GM21737 (cell line): ENCODE data around the gene PTPRN2.

ENCODE experiments used
- ATAC-seq: cut with Tn5 transposase; IDR thresholded peaks from one replicate; pipeline ENCODE4 v1.9.1; 2021; ENCODE audit warnings: mild to moderate bottlenecking, moderate library complexity; ENCODE audit not compliant: unreplicated experiment

The PTPRN2 gene

DNA sequence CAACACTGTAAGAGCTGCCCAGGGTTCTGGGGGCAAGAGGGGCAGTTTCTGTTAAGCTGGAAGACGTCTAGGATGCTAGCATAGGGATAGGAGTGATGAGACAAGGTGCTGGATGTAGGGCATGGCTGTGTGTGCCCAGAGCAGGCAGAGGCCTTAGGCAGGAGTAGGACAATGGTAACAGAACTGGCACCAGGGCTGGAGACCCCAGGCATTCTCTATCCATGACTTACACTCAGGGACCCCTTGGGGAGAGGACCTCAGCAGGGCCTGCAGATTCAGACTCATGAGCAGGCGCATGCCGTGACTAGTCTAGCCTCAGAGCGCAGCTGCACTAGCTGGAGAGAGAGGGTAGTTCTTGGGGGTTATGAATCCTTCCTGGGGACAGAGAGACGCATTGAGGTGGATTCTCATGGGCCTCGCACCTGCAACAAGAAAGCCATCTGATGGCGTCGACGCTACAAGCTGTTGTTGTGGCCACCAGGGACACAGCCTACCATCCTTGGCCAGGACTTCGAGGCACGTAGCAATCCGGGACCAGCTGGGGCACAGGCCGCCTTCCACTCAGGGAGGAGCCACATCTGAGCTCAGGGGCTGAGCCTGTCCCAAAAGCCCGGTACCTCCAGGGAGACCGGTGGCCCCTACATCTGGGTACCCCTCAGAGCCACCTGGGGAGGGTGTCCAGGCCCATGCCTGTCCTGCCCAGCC lies 474.1 kb downstream of the PTPRN2 start:
- ATAC-seq, result no peak

DNA sequence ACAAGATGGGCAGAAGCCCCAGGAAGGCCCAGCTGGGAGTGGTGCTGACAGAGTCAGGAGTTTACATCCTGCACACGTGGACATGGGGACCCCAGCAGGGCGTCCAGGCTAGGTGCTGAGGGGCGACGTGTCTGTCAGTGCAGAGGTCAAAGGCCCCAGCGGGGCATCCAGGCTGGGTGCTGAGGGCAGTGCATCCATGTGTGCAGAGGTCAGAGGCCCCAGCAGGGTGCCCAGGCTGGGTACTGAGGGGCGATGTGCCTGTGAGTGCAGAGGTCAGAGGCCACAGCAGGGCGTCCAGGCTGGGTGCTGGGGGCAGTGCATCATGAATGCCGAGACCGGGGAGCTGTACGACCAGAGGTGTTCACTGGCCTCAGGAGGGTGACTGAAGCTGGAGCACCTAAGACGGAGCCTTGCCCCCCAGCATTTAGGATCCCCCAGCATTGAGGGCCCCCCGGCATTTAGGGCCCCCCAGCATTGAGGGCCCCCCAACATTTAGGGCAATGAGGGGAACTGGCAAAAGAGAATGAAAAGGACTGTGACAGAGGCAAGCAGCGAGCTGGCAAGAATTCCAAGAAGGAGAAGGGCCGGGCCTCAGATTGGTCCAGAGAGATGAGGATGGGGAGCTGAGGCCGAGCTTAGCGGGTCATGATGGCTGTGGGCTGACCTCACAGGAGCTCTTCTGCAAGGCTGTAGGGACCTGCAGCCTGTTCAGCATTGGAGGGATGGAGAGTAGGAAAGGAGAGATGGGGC lies 474.9 kb downstream of the PTPRN2 start:
- ATAC-seq, result no peak

DNA sequence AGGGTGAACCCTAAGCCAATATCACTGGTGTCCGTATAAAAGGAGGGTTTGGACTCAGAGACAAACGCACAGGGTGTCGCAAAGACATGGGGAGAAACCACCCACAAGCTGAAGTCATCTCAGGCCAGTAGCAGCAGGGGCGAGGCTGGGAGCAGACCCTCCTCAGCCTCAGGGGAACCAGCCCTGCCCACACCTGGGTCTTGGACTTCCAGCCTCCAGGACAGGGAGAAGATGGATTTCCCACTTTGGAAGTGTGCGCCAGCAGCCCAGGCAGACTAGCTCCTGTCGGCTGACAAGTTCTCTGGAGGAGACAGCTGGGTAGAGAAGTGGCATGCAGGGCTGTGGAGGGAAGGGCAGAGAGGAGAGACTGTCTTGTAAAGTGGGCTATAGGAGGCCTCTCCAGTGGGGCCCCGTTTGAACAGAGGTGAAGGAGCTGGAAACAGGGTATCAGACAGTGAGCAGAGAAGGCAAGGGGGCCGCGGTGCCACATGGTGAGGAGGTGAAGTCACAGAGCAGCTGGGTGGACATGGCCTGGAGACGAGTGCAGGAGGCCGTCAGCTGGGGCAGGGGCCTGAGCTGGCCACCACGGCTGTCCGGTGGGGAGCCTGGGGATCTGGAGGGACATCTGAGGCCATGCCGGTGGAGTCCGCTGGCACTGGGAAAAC lies 475.6 kb downstream of the PTPRN2 start:
- ATAC-seq, result no peak

DNA sequence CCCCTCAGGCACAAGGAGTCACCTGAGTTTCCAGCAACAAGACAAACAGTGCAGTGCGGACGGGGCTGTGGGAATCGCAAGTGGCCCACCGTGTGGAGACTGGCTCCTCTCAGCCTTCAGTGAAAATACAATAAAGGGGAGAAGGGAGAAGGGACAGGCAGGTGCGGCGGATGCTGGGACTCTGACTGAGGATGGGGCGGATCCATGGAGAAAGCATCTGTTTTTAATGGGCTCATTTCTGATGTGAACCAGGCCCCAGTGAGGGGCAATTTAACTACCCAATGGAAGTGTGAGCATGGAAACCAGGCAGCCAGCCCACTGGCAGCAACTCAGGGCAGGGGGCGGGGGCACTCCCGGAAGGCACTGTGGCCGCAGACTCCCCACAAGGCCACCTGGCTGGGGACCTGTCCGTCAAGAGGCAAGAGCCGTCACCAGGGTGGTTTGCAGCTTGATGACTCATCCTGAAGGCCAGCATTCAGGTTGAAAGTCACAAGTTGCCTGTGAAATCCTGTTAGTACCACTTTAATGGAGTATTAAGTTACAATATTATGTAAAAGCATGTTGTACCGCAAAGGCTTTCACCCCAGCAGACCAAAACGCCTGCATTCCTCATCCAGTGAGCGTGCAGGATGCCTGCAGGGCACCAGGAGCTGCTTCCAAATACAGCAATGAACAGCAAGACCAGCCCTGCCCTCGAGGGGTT lies 476.4 kb downstream of the PTPRN2 start:
- no peak for ATAC-seq

DNA sequence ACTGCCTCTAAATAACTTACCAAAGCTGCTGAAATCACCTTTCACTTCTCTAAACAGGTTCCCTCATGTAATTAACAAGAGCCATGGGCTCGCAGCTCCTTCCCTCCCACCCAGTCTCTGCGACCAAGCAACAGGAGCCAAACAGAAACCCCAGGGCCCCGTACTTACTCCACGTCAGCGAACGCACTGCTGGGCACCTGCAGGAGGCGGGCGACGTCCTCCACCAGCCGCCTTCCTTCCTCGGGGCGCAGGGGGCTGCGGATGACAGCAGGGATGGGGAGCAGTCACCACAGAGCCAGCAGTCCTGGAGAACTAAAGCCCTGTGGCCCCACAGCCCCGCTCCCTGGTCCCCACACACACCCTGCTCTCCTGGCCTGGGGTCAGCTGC lies 477.0 kb downstream of the PTPRN2 start:
- no peak for ATAC-seq

DNA sequence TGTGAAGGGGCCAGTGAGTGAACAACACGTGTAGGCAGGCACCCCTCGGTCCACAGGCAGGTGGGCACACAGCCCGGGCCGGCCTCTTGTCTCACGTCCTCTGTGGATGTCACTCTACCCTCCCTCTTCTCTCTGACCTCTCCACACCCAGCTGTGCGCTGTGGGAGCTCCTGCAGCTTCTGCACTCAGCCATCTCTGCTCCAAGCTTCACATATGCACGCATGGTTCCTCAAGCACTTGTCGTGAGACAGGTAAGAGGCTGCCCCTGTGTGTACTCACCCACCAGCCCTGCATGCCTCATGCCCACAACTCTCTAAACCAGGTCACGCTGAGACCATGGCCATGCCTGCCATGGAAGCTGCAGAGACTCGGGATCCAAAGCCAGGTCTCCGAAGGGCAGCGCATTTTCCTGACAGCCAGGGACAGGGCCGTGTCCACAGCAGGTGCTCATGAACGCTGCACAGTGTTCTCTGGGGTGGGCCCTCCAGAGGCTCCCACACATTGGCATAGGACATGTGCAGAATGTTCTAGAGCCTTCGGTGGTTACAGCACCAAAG lies 477.5 kb downstream of the PTPRN2 start:
- ATAC-seq, result no peak

DNA sequence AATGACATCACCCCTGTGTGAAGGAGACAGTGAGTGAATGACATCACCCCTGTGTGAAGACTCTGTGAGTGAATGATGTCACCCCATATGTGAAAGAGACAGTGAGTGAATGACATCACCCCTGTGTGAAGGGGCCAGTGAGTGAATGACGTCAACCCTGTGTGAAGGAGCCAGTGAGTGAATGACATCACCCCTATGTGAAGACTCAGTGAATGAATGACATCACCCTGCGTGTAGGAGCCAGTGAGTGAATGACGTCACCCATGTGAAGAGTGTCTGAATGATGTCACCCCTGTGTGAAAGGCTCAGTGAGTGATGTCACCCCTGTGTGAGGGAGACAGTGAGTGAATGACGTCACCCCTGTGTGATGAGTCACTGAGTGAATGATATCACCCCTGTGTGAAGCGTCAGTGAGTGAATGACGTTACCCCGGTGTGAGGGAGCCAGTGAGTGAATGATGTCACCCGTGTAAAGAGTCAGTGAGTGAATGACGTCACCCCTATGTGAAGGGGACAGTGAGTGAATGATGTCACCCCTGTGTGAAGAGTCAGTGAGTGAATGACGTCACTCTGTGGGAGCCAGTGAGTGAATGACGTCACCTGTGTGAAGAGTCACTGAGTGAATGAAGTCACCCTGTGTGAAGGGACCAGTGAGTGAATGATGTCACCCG lies 478.1 kb downstream of the PTPRN2 start:
- ATAC-seq, result no peak

DNA sequence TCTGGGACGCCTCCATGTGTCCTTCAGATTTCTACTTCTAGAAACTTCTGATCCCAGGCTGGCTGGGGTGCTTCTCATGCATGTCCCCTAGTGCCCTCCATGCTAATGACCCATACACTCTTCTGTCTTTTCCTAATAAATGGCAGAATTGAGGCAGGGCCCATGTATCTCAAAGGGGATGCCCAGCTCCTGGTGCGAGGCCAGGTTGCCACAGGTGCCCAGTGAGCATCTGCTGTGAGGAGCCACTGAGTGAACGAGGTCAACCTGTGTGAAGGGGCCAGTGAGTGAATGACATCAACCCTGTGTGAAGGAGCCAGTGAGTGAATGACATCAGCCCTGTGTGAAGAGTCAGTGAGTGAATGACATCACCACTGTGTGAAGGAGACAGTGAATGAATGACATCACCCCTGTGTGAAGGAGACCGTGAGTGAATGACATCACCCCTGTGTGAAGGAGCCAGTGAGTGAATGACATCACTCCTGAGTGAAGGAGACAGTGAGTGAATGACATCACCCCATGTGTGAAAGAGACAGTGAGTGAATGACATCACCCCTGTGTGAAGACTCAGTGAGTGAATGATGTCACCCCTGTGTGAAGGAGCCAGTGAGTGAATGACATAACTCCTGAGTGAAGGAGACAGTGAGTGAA lies 478.9 kb downstream of the PTPRN2 start:
- no peak for ATAC-seq

DNA sequence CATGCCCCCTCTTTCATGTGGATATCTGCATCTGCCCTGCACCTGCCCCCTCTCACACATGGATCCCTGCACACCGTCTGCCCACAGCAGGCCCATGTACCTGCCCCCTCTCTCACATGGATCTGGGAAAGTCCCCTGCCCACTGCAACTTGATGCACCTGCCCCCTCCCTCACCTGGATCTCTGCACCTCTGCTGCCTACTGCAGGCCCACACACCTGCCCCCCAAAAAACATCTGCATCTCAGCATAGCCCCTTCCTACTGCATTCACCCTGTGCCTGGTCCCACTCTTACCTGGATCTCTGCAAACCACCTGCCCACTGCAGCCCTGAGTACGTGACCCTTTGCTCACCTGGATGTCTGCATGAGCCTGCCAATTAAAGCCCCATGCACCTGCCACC lies 479.8 kb downstream of the PTPRN2 start:
- no peak for ATAC-seq

DNA sequence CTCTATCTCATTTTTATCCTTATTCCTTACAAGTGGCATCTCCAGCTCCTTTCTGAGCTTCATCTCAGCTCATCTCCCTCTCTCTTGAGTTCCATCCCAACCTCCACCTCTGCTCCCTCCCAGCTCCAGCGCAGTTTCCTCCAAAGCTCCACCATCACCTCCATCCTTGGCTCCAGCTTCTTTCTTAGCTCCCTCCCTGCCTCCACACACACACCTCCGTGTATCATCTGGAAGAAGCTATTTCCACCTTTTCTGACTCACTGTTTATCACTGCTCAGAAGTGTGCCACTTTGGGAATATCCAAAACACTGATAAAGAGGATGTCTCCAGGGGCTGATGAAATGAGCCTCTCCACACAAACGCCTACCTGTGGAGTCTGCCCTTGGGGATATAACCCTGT lies 481.4 kb downstream of the PTPRN2 start:
- ATAC-seq, result no peak

DNA sequence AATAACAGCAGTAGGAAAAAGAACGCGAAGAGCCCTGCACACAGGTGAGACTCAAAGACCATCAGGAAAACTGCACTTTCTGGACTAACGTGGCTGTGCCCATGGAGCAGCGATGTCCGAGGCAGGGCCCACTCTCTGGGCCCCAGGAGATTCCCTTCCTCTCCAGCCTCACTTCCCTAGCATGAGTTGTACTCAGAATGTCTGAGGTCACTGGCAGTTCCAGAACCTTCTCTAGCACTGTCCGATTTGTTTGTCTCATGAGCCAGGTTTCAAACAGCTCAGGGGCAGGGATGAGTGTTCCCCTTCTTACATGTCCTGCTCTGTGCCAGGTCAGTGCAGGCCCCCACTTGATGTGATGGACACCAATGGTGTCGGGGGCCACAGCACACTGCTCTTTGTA lies 484.2 kb downstream of the PTPRN2 start:
- no peak for ATAC-seq

DNA sequence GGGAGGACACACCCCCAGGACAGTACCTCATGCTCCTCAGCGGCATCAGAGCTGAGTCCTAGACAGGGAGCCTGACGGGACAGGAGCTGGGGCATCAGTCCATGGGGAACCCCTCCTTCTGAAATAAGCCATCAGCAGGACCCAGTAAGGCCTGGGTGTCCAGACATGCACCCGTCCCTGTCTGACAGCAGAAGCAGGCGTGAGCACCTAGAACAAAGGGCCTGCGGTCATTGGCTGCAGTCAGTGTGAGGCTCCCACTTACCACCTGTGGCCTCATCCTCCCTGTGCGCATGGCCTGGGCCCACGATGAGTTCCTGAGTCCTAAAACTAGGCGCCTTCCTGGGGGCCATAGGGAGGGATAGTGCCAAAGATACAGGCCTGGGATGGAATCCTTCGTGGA lies 484.7 kb downstream of the PTPRN2 start:
- ATAC-seq, result no peak

DNA sequence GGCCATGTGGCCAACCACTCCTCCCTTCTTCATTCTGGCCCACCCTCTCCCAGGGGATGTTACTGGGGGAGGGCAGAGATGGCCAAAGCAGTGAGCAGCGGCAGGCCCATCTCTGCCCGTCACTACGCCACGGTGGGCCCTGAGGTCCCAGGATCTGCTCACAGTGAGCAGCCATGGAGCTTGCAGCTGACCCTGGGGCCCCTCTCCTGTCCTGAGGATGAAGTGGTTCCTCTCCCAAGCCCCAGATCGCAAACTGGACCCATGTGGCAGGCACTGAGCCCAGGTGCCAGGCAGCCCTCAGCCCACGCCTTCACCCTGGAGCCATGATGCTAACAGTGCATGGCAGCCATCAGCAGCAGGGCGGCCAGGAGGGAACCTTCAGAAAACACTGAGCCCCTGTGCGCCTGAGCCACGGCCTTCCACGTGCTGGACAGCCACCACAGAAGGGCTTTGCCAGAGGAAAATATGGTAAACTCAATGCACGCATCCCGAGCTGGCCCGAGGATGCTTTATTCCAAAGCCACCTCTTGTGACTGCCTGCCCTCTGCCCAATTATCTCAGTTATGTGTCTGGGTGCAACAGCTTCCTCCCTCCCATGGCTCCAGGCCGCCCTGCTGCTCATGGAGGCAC lies 485.7 kb downstream of the PTPRN2 start:
- no peak for ATAC-seq

DNA sequence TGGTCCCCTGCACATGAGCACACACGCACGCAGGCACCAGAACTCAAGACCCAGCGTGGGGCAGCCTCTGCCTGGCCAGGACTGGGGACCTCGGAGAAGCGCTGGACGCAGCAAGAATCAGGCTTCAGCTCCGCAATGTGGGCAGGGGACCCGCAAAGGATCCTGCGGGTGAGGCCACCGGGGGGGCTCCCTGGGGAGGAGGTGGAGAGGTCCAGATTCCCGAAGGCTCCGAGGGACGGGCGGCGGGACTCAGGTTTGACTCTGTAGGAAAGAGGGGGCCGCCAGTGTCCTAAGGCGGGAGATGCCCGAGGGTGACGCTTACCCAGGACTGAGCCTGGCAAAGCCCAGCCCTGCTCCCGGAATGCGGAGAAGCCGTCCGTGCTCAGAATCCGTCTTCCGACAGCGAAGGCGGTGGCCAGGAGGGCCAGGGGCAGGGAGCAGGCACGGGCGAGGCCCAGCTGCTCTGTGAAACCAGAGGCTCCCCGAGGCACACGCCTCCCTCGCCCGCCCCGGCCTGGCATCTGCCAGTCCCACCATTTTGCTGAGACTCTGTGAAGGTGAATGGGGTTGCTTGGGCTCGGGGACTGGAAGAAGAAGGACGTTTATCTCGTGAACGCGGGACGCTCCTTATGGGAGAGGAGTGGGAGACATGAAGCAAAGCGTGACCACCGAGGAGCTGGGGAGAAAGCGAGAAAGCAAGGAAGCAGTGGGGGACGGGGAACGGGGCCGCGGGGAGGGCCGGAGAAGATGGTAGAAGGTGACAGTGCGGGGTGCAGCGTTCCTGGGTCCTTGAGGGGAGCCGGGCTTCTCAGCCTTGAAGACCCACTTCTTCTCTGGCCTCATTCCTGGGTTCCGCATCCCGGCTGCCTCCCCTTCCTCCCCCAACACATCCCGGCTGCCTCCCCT lies 489.2 kb downstream of the PTPRN2 start:
- no peak for ATAC-seq

DNA sequence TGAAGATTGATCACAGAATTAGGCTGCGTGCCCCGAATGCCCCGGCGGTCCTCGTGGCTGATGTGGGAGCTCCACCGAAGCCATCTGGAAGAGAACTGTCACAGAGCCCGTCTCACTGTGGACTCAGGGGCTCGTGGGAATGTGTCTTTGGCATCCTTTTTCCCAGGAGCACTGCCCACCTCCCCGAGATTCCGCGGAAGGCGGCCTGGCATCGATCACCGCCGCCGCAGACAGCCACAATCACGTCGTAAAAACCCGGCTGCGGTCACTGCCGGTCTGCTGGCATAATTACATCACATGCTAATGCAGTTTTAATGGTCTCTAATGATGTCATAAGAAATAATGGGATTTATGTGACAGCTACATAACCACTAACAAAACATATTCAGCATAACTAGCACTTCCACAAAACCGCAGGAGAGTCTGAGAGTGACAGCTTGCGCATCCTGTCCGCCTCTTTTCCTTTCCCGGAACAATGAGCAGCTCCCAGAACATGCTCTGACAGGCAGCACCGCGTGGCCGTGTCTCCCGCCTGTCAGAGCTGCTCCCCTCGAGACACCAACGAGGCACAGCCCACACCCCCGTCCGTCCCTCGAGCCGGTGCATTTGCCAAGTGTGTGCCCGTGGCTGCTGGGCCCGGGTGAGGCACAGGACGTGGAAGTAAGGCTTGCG lies 490.0 kb downstream of the PTPRN2 start:
- no peak for ATAC-seq

DNA sequence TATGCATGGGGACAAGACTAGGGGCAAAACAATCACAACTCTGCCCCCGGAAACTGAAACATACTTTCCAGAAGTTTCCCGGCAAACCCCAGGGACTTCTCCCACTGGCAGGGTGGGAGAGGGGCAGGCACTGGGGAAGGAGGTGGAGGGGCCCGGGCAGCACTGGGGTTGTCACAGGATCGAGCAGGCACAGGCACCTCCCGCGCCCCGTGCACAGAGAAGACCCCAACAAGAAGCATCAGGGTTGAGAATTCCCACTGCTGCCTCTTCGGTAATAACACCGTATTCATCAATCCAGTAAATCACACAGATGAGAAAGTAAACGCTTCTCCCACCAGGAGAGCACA lies 490.5 kb downstream of the PTPRN2 start:
- ATAC-seq, result no peak

DNA sequence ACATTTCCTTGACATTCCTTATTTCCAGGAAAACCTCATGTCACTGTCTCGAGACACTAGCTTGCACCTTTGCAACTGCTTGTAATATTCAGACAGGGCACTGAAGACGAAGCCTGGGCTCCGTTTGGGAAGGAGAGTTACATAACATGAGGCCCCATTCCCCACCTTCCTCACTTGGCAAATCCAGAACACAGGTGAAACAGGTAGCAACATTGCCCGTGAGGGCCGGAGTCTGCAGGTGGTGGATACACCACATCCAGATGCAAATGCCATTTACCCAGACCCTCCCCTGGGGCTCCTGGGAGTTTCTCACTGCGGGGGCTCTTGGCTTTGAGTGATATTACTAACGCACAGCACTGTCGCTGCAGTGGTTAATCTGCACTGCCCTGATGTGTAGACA lies 491.0 kb downstream of the PTPRN2 start:
- ATAC-seq, result no peak

DNA sequence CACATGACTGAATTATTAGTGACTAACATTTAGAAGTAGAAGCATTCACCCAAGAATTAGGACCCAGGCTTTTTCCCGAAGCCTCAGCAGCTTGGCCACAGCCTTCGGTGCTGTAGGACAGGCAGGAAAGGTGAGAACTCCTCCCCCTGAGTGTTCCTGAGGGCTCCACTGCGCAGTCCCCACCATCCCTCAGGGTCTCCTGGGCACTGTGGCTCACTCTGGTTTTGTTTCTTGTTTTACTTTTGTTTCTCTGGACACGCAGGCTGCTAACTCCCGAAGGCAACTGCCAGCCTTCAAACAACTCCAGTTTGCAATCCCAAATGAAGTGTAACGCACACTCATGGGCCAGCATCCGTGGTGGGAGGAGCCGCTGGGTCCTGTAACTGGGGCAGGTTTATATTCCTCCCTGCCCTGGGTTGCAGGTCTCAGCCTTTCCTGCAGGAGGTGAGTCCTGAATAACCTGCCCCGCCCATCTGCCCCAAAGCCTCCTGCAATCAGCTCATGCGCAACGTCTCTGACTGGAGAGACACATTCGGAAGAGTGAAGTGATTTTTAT lies 492.9 kb downstream of the PTPRN2 start:
- no peak for ATAC-seq
